T-cell (primary cell): Measurements from ENCODE around the gene PRDX3. TPM values are rescaled to one million over a fixed set of nuclear protein-coding genes. Genes with fewer than 3 reads are reported as not detected.
"Not testable (repeated sequence)": the region's sequence is repeated elsewhere in the genome, so short reads cannot be mapped to it uniquely, and the experiment has no call there.

Source experiments
- ATAC-seq, 4 experiments: fragments of 200-7000 bp in 3 of 4; fragments of 150-1000 bp in 1 of 4; cut with Tn5 transposase; replicated peaks in 1 of 4; 1 replicate in 3 of 4; 2 replicates in 1 of 4; pipeline ENCODE4 v1.10.0; 2021; ENCODE audit warnings: moderate library complexity in 3 of 4, mild to moderate bottlenecking in 2 of 4, moderate number of reproducible peaks in 1 of 4
- CTCF ChIA-PET, 2 donors: fragments of 300-600 bp; sonication (Branson Sonifier 250); formaldehyde crosslinking; loops; one replicate each; lab custom pipeline; 2022; ENCODE audit warnings: antibody characterized with exemption in 2 of 2; lab: Charles Lee
- POLR2A ChIA-PET, 2 donors: fragments of 300-600 bp; sonication (Branson Sonifier 250); formaldehyde crosslinking; loops; one replicate each; lab custom pipeline; 2022; ENCODE audit warnings: antibody characterized with exemption in 2 of 2; lab: Charles Lee
- DNase-seq, 35 experiments: peaks; one replicate each; pipeline versions ENCODE4 v3.0.0 to v3.0.0-alpha.2; 2013 to 2023
- H3K27ac ChIP-seq: one replicate; pipeline ENCODE4 v1.5.1; 2013; ENCODE audit warnings: low read length
- H3K27me3 ChIP-seq, 2 experiments: replicated peaks in 1 of 2; 1 replicate in 1 of 2; 2 replicates in 1 of 2; pipeline versions ENCODE4 v1.6.1 to v1.7.0; 2013; ENCODE audit warnings: low read length in 1 of 2, mixed read lengths in 1 of 2; ENCODE audit not compliant: control insufficient read depth in 2 of 2, insufficient read depth in 2 of 2; ENCODE audit errors: extremely low read depth in 1 of 2
- H3K36me3 ChIP-seq, 2 donors: 1 replicate in 1 of 2; 2 replicates in 1 of 2; pipeline versions ENCODE4 v1.6.1 to v1.7.0; 2013; ENCODE audit warnings: low read length in 1 of 2; ENCODE audit not compliant: control insufficient read depth in 2 of 2, insufficient read depth in 1 of 2; ENCODE audit errors: extremely low read depth in 1 of 2
- H3K4me1 ChIP-seq, 2 experiments: 1 replicate in 1 of 2; 2 replicates in 1 of 2; pipeline versions ENCODE4 v1.6.1 to v1.7.0; 2013; ENCODE audit warnings: low read length in 2 of 2, mixed read lengths in 1 of 2; ENCODE audit not compliant: insufficient read depth in 2 of 2, control insufficient read depth in 1 of 2; ENCODE audit errors: extremely low read depth in 1 of 2
- H3K4me3 ChIP-seq, 2 donors: 1 replicate in 1 of 2; 2 replicates in 1 of 2; pipeline versions ENCODE4 v1.5.1 to v1.7.0; 2013; ENCODE audit warnings: mild to moderate bottlenecking in 2 of 2, low read length in 1 of 2, moderate library complexity in 1 of 2; ENCODE audit not compliant: control insufficient read depth in 1 of 2; ENCODE audit errors: extremely low read depth in 1 of 2
- H3K9me3 ChIP-seq: 2 replicates; pipeline ENCODE4 v1.7.0; 2013
- H3K27ac Mint-ChIP-seq, 2 donors: one replicate each; pipeline ENCODE4 v1.8.0; 2020 to 2021; ENCODE audit warnings: mild to moderate bottlenecking in 2 of 2, mixed read lengths in 2 of 2
- H3K27me3 Mint-ChIP-seq, 2 donors: one replicate each; pipeline ENCODE4 v1.8.0; 2021 to 2022; ENCODE audit warnings: mixed read lengths in 2 of 2
- H3K36me3 Mint-ChIP-seq: one replicate; pipeline ENCODE4 v1.8.0; 2021; ENCODE audit warnings: mixed read lengths
- H3K4me1 Mint-ChIP-seq, 3 donors: one replicate each; pipeline ENCODE4 v1.8.0; 2020 to 2022; ENCODE audit warnings: mixed read lengths in 3 of 3, mild to moderate bottlenecking in 1 of 3
- H3K4me3 Mint-ChIP-seq, 3 donors: one replicate each; pipeline ENCODE4 v1.8.0; 2020 to 2022; ENCODE audit warnings: mild to moderate bottlenecking in 3 of 3, mixed read lengths in 3 of 3, moderate library complexity in 3 of 3
- H3K9me3 Mint-ChIP-seq, 3 donors: one replicate each; pipeline ENCODE4 v1.8.0; 2020 to 2022; ENCODE audit warnings: mixed read lengths in 3 of 3
- WGBS: methylation state at CpG from one replicate; pipeline ENCODE4 v1.1.5; 2013; ENCODE audit warnings: missing lambda C conversion rate; ENCODE audit not compliant: insufficient coverage; 5-methylcytosine and 5-hydroxymethylcytosine counted together
- total RNA-seq, 35 experiments: library from RNA in 6 of 35; stranded (reverse) in 6 of 35; fragments of 120-200 nt in 1 of 35; gene quantifications; one replicate each; pipeline versions ENCODE4 v1.2.1 to v1.2.4 and lab custom pipeline; 2013 to 2026

Gene PRDX3
- total RNA-seq, 5 donors from 2014 or later (not counting 1 experiment from before 2014, with no cell fraction given), result 15.7 to 36.2 (median 34.7) TPM

- Mint-ChIP-seq H3K27ac (peak overlapping the region; percentile 53 to 78), H3K4me1 (peaks cover 7 to 11% (median 9%) of the 10 kb centered on the region in 3 donors), H3K4me3 (no peak overlapping the region), H3K9me3 (no peaks in the 10 kb centered on the region), H3K36me3 (peaks cover 28% of the 10 kb centered on the region), H3K27me3 (no peaks in the 10 kb centered on the region)
- Histone ChIP-seq H3K36me3 (peaks cover 6 to 12% of the 10 kb centered on the region in 2 donors), H3K4me3 (no peak overlapping the region), H3K9me3 (no peaks in the 10 kb centered on the region), H3K27me3 (no peaks in the 10 kb centered on the region), H3K4me1 (no peaks in the 10 kb centered on the region), H3K27ac (no peak overlapping the region)
- POLR2A ChIA-PET, result no interaction called here
- WGBS, result 82% methylated on average over 12 of the region's 13 CpGs
- CTCF ChIA-PET, result interaction anchor here (0.7 kb wide), 2 partner anchors 333 to 624 kb away, joined by 3 read pairs; no protein-coding TSS in a partner anchor
- ATAC-seq (peak; percentile 80 to 88 (median 82)), DNase-seq (peak; percentile 7 to 64 (median 38))
These were observed 39.0 kb downstream of the PRDX3 start for GRCh38 chr10:119139464-119140067.

DNA sequence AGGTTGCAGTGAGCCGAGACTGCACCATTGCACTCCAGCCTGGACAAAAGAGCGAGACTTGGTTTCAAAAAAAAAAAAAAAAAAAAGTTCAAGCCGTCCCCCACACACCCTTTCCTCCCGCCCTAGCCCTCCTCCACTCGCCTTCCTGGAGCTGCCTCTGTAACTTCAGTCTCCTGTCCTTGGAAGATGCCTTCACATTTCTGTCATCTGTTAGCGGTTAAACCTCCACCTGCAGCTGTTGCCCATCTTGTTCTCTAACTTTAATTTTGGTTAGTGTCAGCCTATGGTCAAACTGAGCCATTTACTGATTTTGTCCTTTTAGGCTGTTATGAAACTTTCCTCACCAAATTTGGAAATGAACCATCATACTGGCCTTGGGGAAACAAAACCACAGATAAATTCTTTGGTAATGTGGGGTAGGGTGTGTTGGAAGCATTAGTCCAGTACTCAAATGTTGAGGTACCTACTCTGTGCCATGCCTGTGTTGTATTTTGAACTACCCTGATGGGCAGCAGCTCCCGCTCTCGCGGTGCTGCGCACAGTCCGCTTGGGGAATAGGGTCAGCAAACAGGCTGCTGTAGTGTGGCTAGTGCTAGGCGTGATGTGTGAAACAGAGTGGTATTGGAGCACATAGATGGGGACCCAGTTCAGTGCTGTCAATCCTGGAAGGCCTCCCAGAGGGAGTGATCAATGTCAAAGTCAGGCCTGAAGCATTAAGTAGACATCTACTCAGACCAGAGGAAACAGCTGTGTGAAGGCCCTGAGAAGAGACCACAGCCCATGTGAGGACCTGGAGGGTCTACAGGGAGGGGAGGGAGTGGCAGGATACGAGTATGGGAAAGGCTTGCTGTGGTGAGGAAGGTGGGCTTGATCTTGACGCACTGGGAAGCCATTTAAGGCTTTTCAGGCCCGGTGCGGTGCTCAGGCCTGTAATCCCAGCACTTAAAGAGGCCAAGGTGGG, 40.0 kb downstream of the PRDX3 start:
- WGBS, result 94% methylated on average over 12 of the region's 16 CpGs
- no peak for ATAC-seq
- Histone ChIP-seq H3K36me3 (peaks cover 6 to 16% of the 10 kb centered on the region in 2 donors), H3K4me1 (no peaks in the 10 kb centered on the region), H3K9me3 (no peaks in the 10 kb centered on the region), H3K4me3 (no peak overlapping the region), H3K27me3 (no peaks in the 10 kb centered on the region), H3K27ac (no peak overlapping the region)
- ChIA-PET CTCF (interaction anchor here (0.6 to 0.7 kb wide), 5 partner anchors 23 to 625 kb away, joined by 3 to 7 read pairs (median 3); no protein-coding TSS in a partner anchor), POLR2A (no interaction called here)
- Mint-ChIP-seq H3K4me3 (no peak overlapping the region), H3K27ac (peak overlapping the region; percentile 10 to 78), H3K4me1 (peaks cover 11 to 14% (median 11%) of the 10 kb centered on the region in 3 donors), H3K36me3 (peaks cover 31% of the 10 kb centered on the region), H3K27me3 (no peaks in the 10 kb centered on the region), H3K9me3 (no peaks in the 10 kb centered on the region)
- DNase-seq, result no peak

- DNase-seq, POLR2A ChIA-PET, H3K27me3 ChIP-seq, H3K27ac ChIP-seq, H3K27ac Mint-ChIP-seq, H3K4me3 Mint-ChIP-seq, ATAC-seq, H3K9me3 Mint-ChIP-seq, H3K27me3 Mint-ChIP-seq, H3K9me3 ChIP-seq, H3K4me3 ChIP-seq, H3K4me1 ChIP-seq: not testable (repeated sequence)
- CTCF ChIA-PET, result interaction anchor here in 1 of 2 donors (0.6 kb wide), 1 partner anchor 367 kb away, joined by 3 read pairs; no protein-coding TSS in a partner anchor
- H3K36me3 ChIP-seq, result peaks cover 7 to 24% of the 10 kb centered on the region in 2 donors
- Mint-ChIP-seq H3K4me1 (peaks cover 14 to 18% (median 16%) of the 10 kb centered on the region in 3 donors), H3K36me3 (peaks cover 34% of the 10 kb centered on the region)
- 79% methylated on average over 4 of the region's 8 CpGs for WGBS
These were observed 40.7 kb downstream of the PRDX3 start for GRCh38 chr10:119137878-119138277.

DNA sequence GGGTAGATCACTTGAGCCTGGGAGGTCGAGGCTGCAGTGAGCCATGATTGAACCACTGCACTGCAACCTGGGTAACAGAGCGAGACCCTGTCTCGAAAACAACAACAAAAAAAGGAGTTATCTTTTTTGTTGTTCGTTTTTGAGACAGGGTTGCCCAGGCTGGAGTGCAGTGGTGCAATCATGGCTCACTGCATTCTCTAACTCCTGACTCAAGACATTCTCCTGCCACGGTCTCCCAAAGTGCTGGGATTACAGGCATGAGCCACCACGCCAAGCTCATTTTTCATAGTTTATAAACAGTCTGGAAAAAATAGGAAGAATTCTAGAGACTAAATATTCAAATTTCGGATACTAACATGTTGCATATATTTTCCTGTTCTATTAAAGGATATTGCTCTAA, 42.5 kb downstream of the PRDX3 start:
- H3K27ac Mint-ChIP-seq, result peak overlapping the region; percentile 11 to 22
- no peak for ATAC-seq
- no peak overlapping the region for H3K4me3 ChIP-seq
- peaks cover 42% of the 10 kb centered on the region for H3K36me3 Mint-ChIP-seq
- CTCF ChIA-PET, result interaction anchor here in 1 of 2 donors (0.6 kb wide), 1 partner anchor 403 kb away, joined by 4 read pairs; no protein-coding TSS in a partner anchor
- no peaks in the 10 kb centered on the region for H3K9me3 Mint-ChIP-seq
- no peak overlapping the region for H3K27ac ChIP-seq
- no peaks in the 10 kb centered on the region for H3K9me3 ChIP-seq
- no peaks in the 10 kb centered on the region for H3K27me3 ChIP-seq
- no peak overlapping the region for H3K4me3 Mint-ChIP-seq
- 100% methylated on average over 1 of the region's 7 CpGs for WGBS
- peaks cover 11 to 26% of the 10 kb centered on the region in 2 donors for H3K36me3 ChIP-seq
- POLR2A ChIA-PET, result interaction anchor here (0.5 to 0.6 kb wide), 2 partner anchors 20 to 418 kb away, joined by 4 to 11 read pairs; no protein-coding TSS in a partner anchor
- H3K27me3 Mint-ChIP-seq, result no peaks in the 10 kb centered on the region
- H3K4me1 ChIP-seq, result peaks cover 10 to 15% of the 10 kb centered on the region in 2 experiments
- DNase-seq, result no peak
- peaks cover 30 to 33% (median 32%) of the 10 kb centered on the region in 3 donors for H3K4me1 Mint-ChIP-seq

DNA sequence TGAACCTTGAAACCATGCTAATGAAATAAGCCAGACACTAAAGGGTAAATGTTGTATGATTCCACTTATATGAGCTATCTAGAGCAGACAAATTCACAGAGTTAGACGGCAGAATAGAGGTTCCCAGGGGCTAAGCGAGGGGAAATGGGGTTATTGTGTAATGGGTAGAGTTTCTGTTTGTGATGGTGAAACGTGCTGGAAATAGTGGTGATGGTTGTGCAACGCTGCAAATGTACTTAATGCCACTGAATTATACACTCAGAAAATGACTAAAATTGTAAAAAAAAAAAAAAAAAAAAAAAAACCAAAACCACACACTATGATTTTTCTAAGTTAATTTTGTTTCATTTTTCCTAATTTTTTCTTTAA, 43.1 kb downstream of the PRDX3 start:
- ChIA-PET CTCF (interaction anchor here in 1 of 2 donors (0.6 kb wide), 1 partner anchor 404 kb away, joined by 4 read pairs; no protein-coding TSS in a partner anchor), POLR2A (interaction anchor here in 1 of 2 donors (0.6 kb wide), 1 partner anchor 419 kb away, joined by 11 read pairs; no protein-coding TSS in a partner anchor)
- no peak for DNase-seq
- H3K27ac ChIP-seq, result no peak overlapping the region
- Mint-ChIP-seq H3K9me3 (no peaks in the 10 kb centered on the region), H3K27ac (peak overlapping the region in 1 of 2 donors; percentile 9), H3K27me3 (no peaks in the 10 kb centered on the region), H3K4me1 (peaks cover 36 to 39% (median 38%) of the 10 kb centered on the region in 3 donors), H3K36me3 (peaks cover 46% of the 10 kb centered on the region), H3K4me3 (no peak overlapping the region)
- H3K27me3 ChIP-seq, result no peaks in the 10 kb centered on the region
- H3K4me1 ChIP-seq, result peaks cover 10 to 20% of the 10 kb centered on the region in 2 experiments
- peaks cover 11 to 30% of the 10 kb centered on the region in 2 donors for H3K36me3 ChIP-seq
- no CpG with 5 or more reads among the region's 4 CpGs for WGBS
- H3K4me3 ChIP-seq, result no peak overlapping the region
- no peaks in the 10 kb centered on the region for H3K9me3 ChIP-seq
- ATAC-seq, result no peak

DNA sequence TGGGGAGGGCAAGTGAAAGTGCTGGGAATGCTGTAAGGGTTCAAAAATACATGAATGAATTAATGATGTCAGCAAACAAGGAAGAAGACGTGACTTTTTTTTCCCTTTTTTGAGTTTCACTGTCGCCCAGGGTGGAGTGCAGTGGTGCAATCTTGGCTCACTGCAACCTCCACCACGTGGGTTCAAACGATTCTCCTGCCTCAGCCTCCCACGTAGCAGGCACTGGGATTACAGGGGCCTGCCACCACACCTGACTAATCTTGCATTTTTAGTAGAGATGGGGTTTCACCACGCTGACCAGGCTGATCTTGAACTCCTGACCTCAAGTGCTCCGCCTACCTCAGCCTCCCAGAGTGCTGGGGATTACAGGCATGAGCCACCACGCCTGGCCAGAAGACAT, 44.7 kb downstream of the PRDX3 start:
- CTCF ChIA-PET, result interaction anchor here in 1 of 2 donors (0.7 kb wide), 1 partner anchor 150 kb away, joined by 6 read pairs; no protein-coding TSS in a partner anchor

More for the DNA sequence above, 44.7 kb downstream of the PRDX3 start:
- Mint-ChIP-seq H3K36me3 (peaks cover 50% of the 10 kb centered on the region), H3K27me3 (no peaks in the 10 kb centered on the region), H3K27ac (peak overlapping the region; percentile 53 to 76), H3K9me3 (no peaks in the 10 kb centered on the region), H3K4me1 (peaks cover 35 to 48% (median 36%) of the 10 kb centered on the region in 3 donors), H3K4me3 (no peak overlapping the region)
- no peak for ATAC-seq
- Histone ChIP-seq H3K4me1 (peaks cover 10 to 23% of the 10 kb centered on the region in 2 experiments), H3K9me3 (no peaks in the 10 kb centered on the region), H3K36me3 (peaks cover 11 to 40% of the 10 kb centered on the region in 2 donors), H3K27me3 (no peaks in the 10 kb centered on the region), H3K4me3 (no peak overlapping the region), H3K27ac (no peak overlapping the region)
- no peak for DNase-seq
- POLR2A ChIA-PET, result no interaction called here
- WGBS, result 67% methylated on average over 2 of the region's 8 CpGs
